T1000 (cell line): ENCODE measurements around the gene ARHGEF4.
A peak's percentile ranks its signal among the peaks of the same experiment; 100 is the strongest.

Experiments used
- DNase-seq: peaks from one replicate; lab custom pipeline; 2025; ENCODE audit warnings: mixed read lengths; lab: John Stamatoyannopoulos, UW

ARHGEF4 gene

GRCh38 chr2:130851624-130852382 lies 15.1 kb downstream of the ARHGEF4 start:
- DNase-seq: no peak

- DNase-seq: no peak
Observed at GRCh38 chr2:130852521-130853115, 15.9 kb downstream of the ARHGEF4 start.

GRCh38 chr2:130853391-130853790 lies 16.7 kb downstream of the ARHGEF4 start:
- DNase-seq: no peak

GRCh38 chr2:130854301-130854700 lies 17.6 kb downstream of the ARHGEF4 start:
- DNase-seq: no peak

GRCh38 chr2:130864830-130865800 lies 28.4 kb downstream of the ARHGEF4 start:
- no peak for DNase-seq

- no peak for DNase-seq
Observed at GRCh38 chr2:130869441-130870160, 32.9 kb downstream of the ARHGEF4 start.

GRCh38 chr2:130870161-130870485 lies 33.4 kb downstream of the ARHGEF4 start:
- DNase-seq: no peak

GRCh38 chr2:130870779-130871178 lies 34.1 kb downstream of the ARHGEF4 start:
- no peak for DNase-seq

- DNase-seq: no peak
Observed at GRCh38 chr2:130871843-130872740, 35.4 kb downstream of the ARHGEF4 start.

GRCh38 chr2:130872741-130873125 lies 36.0 kb downstream of the ARHGEF4 start:
- no peak for DNase-seq

- DNase-seq: peak; percentile 50
Observed at GRCh38 chr2:130873700-130874346, 37.1 kb downstream of the ARHGEF4 start.

GRCh38 chr2:130874512-130874911 lies 37.8 kb downstream of the ARHGEF4 start:
- DNase-seq: no peak

- no peak for DNase-seq
Observed at GRCh38 chr2:130875935-130876334, 39.2 kb downstream of the ARHGEF4 start.

- no peak for DNase-seq
Observed at GRCh38 chr2:130877258-130877657, 40.5 kb downstream of the ARHGEF4 start.

GRCh38 chr2:130878316-130878715 lies 41.6 kb downstream of the ARHGEF4 start:
- no peak for DNase-seq

- DNase-seq: no peak
Observed at GRCh38 chr2:130878933-130879332, 42.2 kb downstream of the ARHGEF4 start.

GRCh38 chr2:130882111-130882690 lies 45.5 kb downstream of the ARHGEF4 start:
- DNase-seq: no peak

- no peak for DNase-seq
Observed at GRCh38 chr2:130882991-130883390, 46.3 kb downstream of the ARHGEF4 start.

- DNase-seq: no peak
Observed at GRCh38 chr2:130883496-130883895, 46.8 kb downstream of the ARHGEF4 start.

- no peak for DNase-seq
Observed at GRCh38 chr2:130884013-130884412, 47.3 kb downstream of the ARHGEF4 start.
